NT2/D1 (cell line): ENCODE data around the gene FAM186B.

Source experiments
- SUZ12 ChIP-seq: IDR thresholded peaks from 2 replicates; pipeline ENCODE4 v1.6.1; 2011; ENCODE audit not compliant: insufficient read length, insufficient read depth; ENCODE audit errors: extremely low read depth
- YY1 ChIP-seq: IDR thresholded peaks from 2 replicates; pipeline ENCODE4 v1.6.1; 2011; ENCODE audit not compliant: insufficient read length, insufficient read depth
- ZNF274 ChIP-seq: IDR thresholded peaks from 2 replicates; pipeline ENCODE4 v1.6.1; 2011; ENCODE audit warnings: mild to moderate bottlenecking, low read depth, low read length

DNA sequence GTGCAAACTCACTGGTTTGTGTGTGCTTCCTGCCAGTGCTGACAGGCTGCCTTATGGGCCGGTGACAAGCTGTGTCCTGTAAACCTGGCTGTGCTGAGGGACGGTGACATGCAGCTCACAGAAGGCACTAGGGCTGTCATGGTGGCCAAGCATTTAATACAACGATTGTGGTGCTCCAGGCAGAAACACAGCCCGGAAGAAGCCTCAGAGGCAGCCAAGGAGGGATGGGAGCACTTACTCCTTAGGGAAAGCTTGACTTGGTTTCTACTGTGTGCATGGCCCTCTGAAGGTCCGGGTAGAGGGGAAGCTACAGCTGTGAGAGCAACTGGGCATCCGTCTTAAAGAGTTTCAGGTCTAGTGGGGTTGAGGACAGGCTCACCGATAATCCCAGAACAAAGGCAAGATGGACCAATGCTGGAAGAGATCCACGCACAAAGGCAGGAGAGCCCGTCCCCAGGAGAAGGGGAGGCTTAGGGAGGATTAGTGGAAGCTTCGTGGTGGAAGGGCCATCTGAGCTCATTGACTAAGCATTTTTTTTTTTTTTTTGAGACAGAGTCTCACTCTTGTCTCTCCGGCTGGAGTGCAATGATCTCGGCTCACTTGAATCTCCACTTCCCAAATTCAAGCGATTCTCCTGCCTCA, 26.8 kb downstream of the FAM186B start:
- no peak for TF ChIP-seq YY1
- TF ChIP-seq ZNF274, result no peak
- TF ChIP-seq SUZ12, result no peak
